Measurements from ENCODE around the gene PPP1R16B.
"Not testable (repeated sequence)": the region's sequence is repeated elsewhere in the genome, so short reads cannot be mapped to it uniquely, and the experiment has no call there.

Gene PPP1R16B

DNA sequence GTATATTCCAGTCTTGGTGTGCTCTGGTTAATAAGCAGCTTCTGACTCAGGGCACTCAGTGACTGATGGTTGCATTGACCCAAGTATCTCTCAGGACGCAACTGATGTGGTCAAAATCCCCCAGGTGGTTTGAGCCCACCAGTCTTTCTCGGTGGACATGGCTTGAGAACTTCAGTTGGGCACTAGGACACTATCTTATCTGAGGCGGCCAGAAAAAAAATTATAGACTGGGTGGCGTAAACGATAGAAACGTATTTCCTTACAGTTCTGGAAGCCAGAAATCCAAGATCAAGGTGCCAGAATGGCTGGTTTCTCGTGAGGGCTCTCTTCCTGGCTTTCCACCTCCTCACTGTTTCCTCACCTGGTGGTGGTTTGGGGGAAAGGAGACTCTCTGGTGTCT lies 52.2 kb downstream of the PPP1R16B start:
- Histone ChIP-seq H3K4me2 (ENCODE audit: low read length) (peak overlapping the region; percentile 62), H3K9ac (ENCODE audit: low read length) (no peak overlapping the region), H3K27me3 (ENCODE audit: low read depth, low read length) (no peaks in the 10 kb centered on the region), H3K4me1 (ENCODE audit: low read length) (peaks cover 95% of the 10 kb centered on the region), H3K27ac (ENCODE audit: low read length) (peak overlapping the region; percentile 85), H3K36me3 (replicated peaks; ENCODE audit: low read depth, low read length) (peaks cover 55% of the 10 kb centered on the region), H3K4me3 (ENCODE audit: low read length) (no peak overlapping the region), H2AFZ (ENCODE audit: low read depth, low read length) (no peak overlapping the region), H3K79me2 (ENCODE audit: low read length) (peaks cover 99% of the 10 kb centered on the region), H4K20me1 (ENCODE audit: insufficient read depth, low read length) (peaks cover 35% of the 10 kb centered on the region), H3K9me3 (ENCODE audit: insufficient read depth, low read length) (no peaks in the 10 kb centered on the region)
- TF ChIP-seq EZH2phosphoT487 (IDR thresholded peaks at IDR 0.05; ENCODE audit: low read depth) = no peak
- TF ChIP-seq CTCF (IDR thresholded peaks at IDR 0.05; ENCODE audit: low read depth, low read length) = no peak

DNA sequence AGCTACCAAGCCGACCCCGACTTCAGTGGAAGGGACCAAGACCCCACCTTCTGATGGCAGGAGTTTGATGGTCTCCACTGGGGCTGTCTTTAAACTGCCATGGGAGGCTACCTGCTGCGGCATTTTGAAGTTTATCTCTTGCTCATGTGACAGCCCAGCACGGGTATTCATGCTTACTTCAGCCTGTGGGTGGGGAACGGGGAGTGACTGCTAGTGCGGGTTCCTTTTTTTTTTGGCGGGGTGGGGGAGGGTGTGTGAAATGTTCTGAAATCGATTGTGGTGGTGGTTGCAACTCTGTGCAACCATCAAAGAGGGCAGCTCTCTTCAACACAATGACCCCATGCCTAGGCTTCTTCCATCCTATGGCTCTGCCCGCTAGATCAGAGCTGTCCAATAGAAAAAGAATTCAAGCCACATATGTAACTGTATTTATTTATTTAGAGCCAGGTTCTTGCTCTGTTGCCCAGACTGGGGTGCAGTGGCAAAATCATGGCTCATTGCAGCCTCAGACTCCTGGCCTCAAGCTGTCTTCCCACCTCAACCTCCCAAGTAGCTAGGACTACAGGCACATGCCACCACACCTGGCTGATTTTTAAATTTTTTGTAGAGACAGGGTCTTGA lies 53.7 kb downstream of the PPP1R16B start:
- TF ChIP-seq EZH2phosphoT487 (IDR thresholded peaks at IDR 0.05; ENCODE audit: low read depth) (no peak), CTCF (IDR thresholded peaks at IDR 0.05; ENCODE audit: low read depth, low read length) (no peak)

GRCh38 chr20:38859857-38860256 lies 54.4 kb downstream of the PPP1R16B start:
- not testable (repeated sequence) for H2AFZ ChIP-seq (ENCODE audit: low read depth, low read length); H3K27me3 ChIP-seq (ENCODE audit: low read depth, low read length); H3K9me3 ChIP-seq (ENCODE audit: insufficient read depth, low read length); H3K4me2 ChIP-seq (ENCODE audit: low read length); H3K4me3 ChIP-seq (ENCODE audit: low read length)
- H3K79me2 ChIP-seq (ENCODE audit: low read length) = peaks cover 99% of the 10 kb centered on the region
- H3K9ac ChIP-seq (ENCODE audit: low read length) = peak overlapping the region; percentile 80
- H3K27ac ChIP-seq (ENCODE audit: low read length) = peak overlapping the region; percentile 96
- peaks cover 96% of the 10 kb centered on the region for H3K4me1 ChIP-seq (ENCODE audit: low read length)
- peaks cover 15% of the 10 kb centered on the region for H4K20me1 ChIP-seq (ENCODE audit: insufficient read depth, low read length)
- peaks cover 46% of the 10 kb centered on the region for H3K36me3 ChIP-seq (replicated peaks; ENCODE audit: low read depth, low read length)

More for the DNA sequence above, 53.7 kb downstream of the PPP1R16B start:
- H3K27ac ChIP-seq (ENCODE audit: low read length) = peak overlapping the region; percentile 85
- H2AFZ ChIP-seq (ENCODE audit: low read depth, low read length) = no peak overlapping the region
- peak overlapping the region; percentile 20 for H3K4me3 ChIP-seq (ENCODE audit: low read length)
- H3K4me1 ChIP-seq (ENCODE audit: low read length) = peaks cover 96% of the 10 kb centered on the region
- H3K36me3 ChIP-seq (replicated peaks; ENCODE audit: low read depth, low read length) = peaks cover 47% of the 10 kb centered on the region
- H3K27me3 ChIP-seq (ENCODE audit: low read depth, low read length) = no peaks in the 10 kb centered on the region
- H3K79me2 ChIP-seq (ENCODE audit: low read length) = peaks cover 99% of the 10 kb centered on the region
- no peaks in the 10 kb centered on the region for H3K9me3 ChIP-seq (ENCODE audit: insufficient read depth, low read length)
- H4K20me1 ChIP-seq (ENCODE audit: insufficient read depth, low read length) = peaks cover 22% of the 10 kb centered on the region
- H3K4me2 ChIP-seq (ENCODE audit: low read length) = peak overlapping the region; percentile 62
- peak overlapping the region; percentile 57 for H3K9ac ChIP-seq (ENCODE audit: low read length)

DNA sequence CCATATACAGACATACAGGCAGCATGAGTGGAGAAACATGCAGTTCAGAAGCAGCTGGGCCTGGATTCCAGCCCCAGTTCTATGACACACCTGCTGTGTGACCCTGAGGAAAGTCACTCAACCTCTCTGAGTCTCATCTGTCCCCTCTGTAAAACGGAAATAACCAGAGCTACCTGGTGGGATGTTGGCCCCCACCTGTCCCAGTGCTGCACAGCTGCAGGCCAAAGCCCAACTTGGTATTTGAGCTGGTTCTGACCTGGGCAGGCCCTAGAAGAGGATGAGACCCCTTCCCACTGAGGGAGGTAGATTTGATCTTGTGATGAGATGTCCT lies 55.5 kb downstream of the PPP1R16B start:
- H3K4me2 ChIP-seq (ENCODE audit: low read length) = peak overlapping the region; percentile 30
- TF ChIP-seq CTCF (IDR thresholded peaks at IDR 0.05; ENCODE audit: low read depth, low read length) = no peak
- TF ChIP-seq EZH2phosphoT487 (IDR thresholded peaks at IDR 0.05; ENCODE audit: low read depth) = no peak
- peaks cover 100% of the 10 kb centered on the region for H3K79me2 ChIP-seq (ENCODE audit: low read length)
- H3K27me3 ChIP-seq (ENCODE audit: low read depth, low read length) = no peaks in the 10 kb centered on the region
- H3K27ac ChIP-seq (ENCODE audit: low read length) = peak overlapping the region; percentile 96
- H3K36me3 ChIP-seq (replicated peaks; ENCODE audit: low read depth, low read length) = peaks cover 38% of the 10 kb centered on the region
- peak overlapping the region; percentile 80 for H3K9ac ChIP-seq (ENCODE audit: low read length)
- H3K4me3 ChIP-seq (ENCODE audit: low read length) = no peak overlapping the region
- H3K9me3 ChIP-seq (ENCODE audit: insufficient read depth, low read length) = no peaks in the 10 kb centered on the region
- no peak overlapping the region for H2AFZ ChIP-seq (ENCODE audit: low read depth, low read length)
- H3K4me1 ChIP-seq (ENCODE audit: low read length) = peaks cover 95% of the 10 kb centered on the region
- H4K20me1 ChIP-seq (ENCODE audit: insufficient read depth, low read length) = peaks cover 9% of the 10 kb centered on the region
